Measurements from ENCODE around the gene PIP4P1.

PIP4P1 gene

DNA sequence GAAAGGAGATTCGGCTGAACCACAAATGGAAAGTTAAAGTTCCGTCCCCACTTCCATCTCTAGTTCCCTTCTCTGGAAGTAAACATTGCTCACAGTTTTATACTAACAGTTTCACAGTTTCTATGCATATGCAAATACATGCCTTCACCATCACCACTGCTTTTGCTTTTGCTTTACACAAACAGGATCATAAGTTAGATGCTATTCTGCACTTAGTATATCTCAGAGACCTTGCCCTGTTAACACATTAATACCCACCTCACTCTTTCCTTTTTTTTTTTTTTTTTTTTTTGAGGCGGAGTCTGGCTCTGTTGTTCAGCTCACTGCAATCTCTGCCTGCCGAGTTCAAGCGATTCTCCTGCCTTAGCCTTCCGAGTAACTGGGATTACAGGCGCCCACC is 48.8 kb downstream of the PIP4P1 start:
- TF ChIP-seq, protein P1, sequence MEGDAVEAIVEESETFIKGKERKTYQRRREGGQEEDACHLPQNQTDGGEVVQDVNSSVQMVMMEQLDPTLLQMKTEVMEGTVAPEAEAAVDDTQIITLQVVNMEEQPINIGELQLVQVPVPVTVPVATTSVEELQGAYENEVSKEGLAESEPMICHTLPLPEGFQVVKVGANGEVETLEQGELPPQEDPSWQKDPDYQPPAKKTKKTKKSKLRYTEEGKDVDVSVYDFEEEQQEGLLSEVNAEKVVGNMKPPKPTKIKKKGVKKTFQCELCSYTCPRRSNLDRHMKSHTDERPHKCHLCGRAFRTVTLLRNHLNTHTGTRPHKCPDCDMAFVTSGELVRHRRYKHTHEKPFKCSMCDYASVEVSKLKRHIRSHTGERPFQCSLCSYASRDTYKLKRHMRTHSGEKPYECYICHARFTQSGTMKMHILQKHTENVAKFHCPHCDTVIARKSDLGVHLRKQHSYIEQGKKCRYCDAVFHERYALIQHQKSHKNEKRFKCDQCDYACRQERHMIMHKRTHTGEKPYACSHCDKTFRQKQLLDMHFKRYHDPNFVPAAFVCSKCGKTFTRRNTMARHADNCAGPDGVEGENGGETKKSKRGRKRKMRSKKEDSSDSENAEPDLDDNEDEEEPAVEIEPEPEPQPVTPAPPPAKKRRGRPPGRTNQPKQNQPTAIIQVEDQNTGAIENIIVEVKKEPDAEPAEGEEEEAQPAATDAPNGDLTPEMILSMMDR (IDR thresholded peaks at IDR 0.05; ENCODE audit: low read depth, low read length) = no peak
- peak overlapping the region; percentile 84 for H3K4me3 ChIP-seq (ENCODE audit: low read depth, low read length)

DNA sequence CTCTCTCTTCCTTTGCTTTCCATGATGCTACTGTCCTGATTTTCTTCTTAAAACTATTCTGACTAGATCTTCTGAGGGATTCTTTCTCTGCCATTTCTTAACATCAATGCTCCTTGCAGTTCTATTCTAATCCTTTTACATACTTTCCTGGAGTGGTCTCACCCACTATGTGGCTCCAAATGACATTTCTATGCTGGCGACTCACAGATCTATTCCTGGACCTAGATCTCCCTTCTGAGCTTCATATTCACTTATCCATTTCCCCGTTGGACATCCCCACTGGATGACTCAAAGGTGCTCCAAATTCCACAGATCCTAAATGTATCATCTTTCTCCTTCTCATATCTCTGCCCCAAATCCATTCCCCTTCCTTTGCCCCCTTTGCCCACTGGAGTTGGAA is 52.0 kb downstream of the PIP4P1 start:
- TF ChIP-seq, protein P1 (IDR thresholded peaks at IDR 0.05; ENCODE audit: low read depth, low read length) = no peak
- H3K4me3 ChIP-seq (ENCODE audit: low read depth, low read length) = no peak overlapping the region
